ENCODE data around the gene EDARADD.
"Not testable (repeated sequence)": the region's sequence is repeated elsewhere in the genome, so short reads cannot be mapped to it uniquely, and the experiment has no call there.

The EDARADD gene

DNA sequence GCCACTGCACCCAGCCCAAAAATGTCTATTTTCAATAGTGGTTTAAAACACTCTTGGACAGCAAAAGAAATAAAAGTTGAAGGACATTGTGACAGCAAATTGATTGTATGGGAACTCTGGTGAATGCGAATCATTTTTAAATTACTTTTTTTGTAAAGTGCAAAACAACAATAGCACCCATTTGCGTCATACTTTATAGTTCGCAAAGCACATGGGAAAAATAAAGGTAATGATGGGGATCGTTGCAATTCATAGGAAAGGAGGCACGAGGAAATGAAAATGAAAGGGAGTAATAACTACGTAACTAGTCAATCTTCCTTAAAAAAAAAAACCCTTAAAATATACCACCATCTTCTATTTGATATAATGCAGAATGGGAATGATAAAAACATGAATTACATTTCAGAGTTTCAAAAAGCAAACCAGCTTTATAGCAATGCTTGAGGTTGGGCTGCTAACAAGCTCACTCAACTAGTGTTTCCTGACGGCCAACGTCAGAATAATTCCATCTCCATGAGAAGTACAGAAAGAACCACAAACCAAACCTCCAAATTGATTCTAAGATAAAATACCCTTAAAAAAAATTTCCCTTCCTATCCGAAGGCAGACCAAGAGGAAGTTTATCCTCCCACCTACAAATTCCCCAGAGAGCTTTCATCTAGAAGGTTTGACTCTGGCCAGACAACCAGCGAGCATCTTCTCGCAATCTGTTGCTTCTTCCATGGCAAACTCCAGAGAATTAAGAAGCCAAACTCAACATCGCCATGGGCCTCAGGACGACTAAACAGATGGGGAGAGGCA lies at the start of gene EDARADD:
EDARADD (plus strand) TSS at position 606 of the 801 bp plus-strand sequence; CDS start at position 765, 159 bp downstream.
- no peak for DNase-seq (ENCODE audit: low spot score)

DNA sequence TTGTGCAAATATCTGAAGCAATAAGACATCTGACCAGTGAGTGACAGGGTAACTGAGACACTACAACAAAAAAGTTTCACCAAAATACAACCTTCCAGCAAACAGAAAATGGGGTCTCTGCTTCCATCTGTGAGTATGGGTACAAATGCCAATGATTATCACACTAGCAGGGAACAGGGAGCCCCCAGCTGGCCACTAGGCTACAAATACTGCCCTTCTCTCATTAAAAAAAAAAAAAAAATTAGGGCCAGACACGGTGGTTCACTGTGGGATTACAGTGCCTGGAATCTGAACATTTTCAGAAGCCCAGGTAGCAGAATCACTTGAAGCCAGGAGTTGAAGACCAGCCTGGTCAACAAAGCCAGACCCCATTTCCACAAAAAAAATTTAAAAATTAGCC lies 48.4 kb upstream of the EDARADD start:
- DNase-seq (ENCODE audit: low spot score), result no peak

DNA sequence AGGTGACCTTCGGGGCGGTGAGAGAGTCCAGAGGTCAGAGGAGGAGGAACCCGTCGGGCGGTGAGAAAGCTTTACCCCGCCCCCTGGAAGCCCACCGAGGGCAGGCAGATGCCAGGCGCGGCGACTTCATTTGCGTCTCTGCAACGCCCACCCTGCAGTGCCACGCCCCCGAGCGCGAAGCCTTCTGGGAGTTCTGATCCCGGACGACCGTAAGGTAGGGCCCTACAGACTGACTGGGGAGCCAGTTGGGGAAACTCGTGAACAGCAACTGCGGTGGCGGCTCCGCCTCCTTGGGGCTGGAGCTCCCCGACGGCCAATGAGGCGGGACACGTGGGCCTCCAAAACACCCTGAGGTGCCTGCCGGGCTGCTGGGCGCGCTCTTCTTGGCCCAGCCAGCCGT lies 46.0 kb upstream of the EDARADD start:
- DNase-seq (ENCODE audit: low spot score), result no peak

DNA sequence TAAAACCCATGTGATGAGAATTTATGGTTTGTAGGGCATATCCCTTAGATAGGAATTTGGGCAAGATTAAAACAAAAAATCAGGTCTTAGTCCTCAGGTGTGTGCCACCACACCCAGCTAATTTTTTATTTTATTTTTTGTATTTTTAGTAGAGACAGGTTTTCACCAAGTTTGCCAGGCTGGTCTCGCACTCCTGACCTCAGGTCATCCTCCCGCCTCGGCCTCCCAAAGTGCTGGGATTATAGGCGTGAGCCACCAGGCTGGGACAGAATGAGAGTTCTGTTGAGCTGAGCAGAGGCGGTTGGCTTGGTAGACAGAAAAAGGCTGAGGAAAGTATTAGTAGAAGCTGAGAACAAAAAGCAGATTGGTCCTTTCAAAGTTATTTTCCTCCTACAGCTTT lies 43.8 kb upstream of the EDARADD start:
- no peak for DNase-seq (ENCODE audit: low spot score)

DNA sequence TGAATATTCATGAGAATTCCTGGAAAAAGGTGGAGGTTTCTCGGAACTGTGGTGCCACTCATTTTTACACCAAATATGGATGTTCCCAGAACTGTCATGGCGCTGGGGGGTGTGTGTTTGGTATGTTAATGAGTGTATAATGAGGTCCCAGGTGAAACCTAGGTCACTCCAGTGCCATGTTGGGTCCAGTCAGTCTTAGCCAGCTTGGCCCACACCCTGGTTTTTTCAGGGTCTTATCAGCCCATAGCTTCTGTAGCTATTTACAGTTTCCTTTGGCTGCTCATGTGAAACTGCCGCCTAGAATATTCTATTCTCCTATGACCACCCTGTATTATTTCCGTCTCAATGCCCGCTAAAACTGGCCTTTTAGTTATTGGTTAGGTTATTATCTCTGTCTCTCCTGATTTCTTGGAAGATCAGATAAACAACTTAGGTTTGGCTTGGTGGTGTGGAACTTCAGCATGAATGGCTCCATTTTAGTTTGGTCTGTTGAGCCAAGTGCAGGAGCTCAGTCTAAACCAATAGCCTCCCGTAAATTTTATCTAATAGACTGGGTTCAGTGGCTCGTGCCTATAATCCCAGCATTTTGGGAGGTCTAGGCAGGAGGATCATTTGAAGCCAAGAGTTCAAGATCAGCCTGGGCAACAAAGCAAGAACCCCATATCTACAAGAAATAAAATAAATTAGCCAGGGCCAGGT lies 42.1 kb upstream of the EDARADD start:
- DNase-seq (ENCODE audit: low spot score), result no peak

DNA sequence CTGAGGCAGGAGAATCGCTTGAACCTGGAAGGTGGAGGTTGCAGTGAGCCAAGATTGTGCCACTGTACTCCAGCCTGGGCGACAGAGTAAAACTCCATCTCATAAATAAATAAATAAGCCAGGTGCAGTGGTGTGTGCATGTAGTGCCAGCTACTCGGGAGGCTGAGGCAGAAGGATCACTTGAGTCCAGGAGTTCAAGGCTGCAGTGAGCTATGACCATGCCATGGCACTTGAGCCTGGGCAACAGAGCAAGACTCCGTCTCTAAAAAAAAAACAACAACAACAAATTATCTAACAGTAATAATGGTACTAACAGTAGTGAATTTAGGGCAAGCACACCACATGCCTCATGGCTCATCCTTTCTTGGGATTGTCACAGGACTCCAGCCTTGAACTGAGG lies 41.3 kb upstream of the EDARADD start:
- DNase-seq (ENCODE audit: low spot score), result not testable (repeated sequence)

DNA sequence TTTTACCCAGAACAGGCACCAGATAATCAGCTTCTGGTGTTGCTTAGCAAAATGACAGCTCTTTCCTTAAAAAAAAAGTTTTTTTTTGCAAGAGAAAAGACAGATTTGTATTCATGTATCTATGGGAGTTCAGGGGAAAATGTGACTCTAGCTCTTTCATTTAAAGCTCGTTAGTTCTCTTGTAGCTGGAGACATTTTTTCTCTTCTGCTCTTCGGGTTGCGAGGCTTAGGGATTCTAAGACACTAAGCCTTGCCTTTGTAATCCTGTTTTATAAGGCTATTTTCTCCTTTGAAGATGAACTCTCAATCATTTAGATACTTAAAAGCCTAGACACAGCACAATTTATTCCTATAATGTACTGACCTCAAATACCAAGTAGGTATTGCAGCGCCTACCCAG lies 40.3 kb upstream of the EDARADD start:
- DNase-seq (ENCODE audit: low spot score), result no peak

DNA sequence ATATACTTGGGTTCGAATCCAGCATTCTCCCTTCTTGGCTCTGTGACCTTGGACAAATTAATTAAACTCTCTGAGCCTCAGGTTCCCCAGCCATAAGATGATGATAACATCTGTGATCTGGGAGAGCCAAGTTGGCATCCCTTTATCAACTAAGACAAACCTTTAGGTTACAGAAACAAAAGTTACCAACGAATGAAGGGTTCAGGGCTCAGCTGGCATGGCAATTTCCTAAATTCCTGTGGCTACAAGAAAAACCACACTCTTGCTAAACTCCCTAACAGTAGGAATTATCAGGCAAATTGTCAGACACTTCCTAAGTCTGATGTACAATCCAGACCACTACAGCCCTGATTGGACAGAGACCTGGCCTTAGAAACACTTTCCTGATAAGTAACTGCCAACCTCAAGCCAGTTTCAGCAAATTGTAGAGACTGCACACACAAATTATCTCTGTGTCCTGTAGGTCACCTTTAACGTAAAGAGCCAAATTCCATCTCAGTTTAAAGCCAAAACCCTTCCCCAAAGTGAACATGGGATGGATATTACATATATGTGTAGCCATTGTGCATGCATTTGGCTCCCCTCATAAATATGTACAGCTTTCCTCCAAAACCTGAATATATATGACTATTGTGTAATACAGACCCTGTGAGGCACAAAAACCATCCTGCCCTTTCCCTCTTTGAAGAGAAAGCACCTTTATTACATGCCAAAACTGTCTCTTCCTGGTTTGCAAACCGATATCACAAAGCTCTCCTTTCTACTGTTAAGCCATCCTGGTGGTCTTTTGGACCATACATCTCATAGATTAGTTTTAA lies 39.5 kb upstream of the EDARADD start:
- DNase-seq (ENCODE audit: low spot score), result no peak

DNA sequence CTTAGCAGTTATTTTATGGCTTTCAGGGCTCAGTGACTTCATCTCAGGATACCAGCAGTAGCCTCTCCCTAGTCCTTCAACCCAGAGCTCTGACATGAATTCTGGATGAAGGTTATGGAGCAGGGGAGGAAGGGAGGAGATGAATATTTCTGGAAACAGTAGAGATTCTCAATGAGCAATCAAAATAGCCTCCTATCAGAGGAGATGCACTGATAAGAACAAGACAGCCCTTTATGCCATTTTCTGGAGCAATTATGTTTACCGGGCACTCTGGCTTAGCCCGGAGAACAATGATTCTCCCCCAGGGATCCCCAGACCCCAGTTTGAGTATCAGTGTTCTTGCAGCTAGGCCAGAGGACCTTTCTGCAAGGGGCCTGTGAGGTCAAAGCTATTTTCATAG lies 37.9 kb upstream of the EDARADD start:
- no peak for DNase-seq (ENCODE audit: low spot score)

DNA sequence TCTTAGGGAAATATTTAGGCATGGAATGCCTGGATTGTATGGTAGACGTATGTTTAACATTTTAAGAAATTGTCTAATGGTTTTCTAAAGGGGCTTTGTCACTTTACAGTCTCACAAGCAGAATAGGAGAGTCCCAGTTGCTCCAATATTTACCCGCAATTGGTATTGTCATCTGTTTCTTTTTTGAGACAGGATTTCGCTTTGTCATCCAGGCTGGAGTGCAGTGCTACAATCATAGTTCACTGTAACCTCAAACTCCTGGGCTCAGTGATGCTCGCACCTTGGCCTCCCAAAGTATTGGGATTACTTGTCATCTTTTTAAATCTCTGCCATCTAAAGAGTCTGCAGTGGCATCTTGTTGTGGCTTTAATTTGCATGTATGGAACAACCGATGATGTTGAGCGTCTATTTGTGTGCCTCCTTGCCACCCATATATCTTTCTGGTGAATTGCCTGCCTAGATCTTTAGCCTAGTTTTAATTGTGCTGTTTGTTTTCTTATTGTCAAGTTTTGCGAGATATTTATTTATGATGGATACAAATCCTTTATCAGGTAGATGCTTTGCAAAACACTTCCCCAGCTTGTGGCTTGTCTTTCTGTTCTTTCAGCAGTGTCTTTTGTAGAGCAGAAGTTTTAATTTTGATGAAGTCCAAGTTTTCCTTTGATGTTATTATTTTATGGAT lies 32.0 kb upstream of the EDARADD start:
- no peak for DNase-seq (ENCODE audit: low spot score)

DNA sequence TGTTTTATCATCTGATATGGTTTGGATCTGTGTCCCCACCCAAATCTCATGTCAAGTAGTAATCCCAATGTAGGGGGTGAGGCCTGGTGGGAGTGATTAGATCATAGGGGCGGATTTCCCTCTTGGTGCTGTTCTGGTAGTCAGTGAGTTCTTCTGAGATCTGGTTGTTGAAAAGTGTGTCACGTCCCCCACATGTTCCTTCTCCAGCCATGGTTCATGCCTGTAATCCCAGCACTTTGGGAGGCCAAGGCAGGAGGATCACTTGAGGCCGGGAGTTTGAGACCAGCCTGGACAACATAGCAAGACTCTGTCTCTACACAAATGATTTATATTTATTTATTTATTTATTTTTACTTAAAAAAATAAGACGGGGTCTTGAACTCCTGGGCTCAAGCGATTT lies 30.8 kb upstream of the EDARADD start:
- no peak for DNase-seq (ENCODE audit: low spot score)

DNA sequence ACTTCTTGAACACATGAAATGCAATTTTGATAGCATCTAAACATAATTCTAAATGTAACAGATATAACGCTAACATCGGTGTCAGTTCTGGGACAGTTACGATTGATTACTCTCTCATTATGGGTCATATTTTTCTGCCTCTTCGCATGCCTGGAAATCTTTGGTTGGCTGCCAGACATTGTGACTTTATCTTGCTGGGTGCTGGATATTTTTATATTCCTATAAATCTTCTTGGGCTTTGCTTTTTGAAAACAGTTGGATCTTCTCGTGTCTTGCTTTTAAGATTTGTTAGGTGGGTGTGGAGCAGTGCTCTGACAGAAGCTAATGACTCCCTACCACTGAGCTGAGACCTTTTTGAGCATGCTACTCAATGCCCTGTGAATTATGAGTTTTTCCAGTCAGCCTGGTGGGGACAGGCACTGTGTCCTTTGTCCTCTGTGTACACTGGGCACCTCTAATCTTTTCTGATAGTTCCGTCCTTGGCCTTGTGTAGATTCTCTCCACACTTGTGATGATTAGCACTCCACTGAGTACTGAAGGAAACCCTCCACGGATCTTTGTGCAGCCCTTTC lies 28.0 kb upstream of the EDARADD start:
- DNase-seq (ENCODE audit: low spot score), result no peak

DNA sequence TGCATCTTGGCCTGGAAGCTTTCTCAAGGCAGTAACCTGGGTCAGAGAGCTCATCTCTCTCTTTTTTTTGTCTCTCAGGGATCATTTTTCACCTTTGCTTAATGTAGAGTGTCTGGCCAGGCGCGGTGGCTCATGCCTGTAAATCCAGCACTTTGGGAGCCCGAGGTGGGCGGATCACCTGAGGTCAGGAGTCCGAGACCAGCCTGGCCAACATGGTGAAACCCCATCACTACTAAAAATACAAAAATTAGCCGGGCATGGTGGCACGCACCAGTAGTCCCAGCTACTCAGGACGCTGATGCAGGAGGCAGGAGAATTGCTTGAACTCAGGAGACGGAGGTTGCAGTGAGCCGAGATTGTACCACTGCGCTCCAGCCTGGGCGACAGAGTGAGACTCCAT lies 27.4 kb upstream of the EDARADD start:
- DNase-seq (ENCODE audit: low spot score), result not testable (repeated sequence)

DNA sequence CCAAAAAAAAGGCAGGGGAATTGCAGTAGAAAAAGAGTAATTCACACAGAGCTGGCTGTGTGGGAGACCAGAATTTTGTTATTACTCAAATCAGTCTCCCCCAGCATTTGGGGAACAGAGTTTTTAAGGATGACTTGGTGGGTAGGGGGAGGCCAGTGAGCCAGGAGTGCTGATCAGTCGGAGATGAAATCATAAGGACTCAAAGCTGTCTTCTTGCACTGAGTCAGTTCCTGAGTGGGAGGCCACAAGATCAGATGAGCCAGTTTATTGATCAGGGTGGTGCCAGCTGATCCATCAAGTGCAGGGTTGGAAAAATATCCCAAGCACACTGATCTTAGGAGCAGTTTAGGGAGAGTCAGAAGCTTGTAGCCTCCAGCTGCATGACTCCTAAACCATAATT lies 23.7 kb upstream of the EDARADD start:
- no peak for DNase-seq (ENCODE audit: low spot score)

DNA sequence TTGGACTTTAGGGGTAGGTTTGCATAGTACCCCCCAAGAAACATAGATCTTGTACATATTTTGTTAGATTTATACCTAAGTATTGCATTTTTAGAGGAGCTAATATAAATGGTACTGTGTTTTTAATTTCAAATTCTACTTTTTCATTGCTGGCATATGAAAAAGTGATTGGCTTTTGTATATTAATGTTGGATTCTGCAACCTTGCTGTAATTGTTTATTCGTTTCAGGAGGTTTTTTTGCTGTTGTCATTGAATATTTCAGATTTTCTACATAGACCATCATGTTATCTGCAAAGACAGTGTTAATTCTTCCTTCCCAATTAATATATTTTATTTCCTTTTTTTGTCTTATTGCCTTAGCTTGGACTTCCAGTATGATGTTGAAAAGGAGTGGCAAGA lies 23.0 kb upstream of the EDARADD start:
- DNase-seq (ENCODE audit: low spot score), result no peak

DNA sequence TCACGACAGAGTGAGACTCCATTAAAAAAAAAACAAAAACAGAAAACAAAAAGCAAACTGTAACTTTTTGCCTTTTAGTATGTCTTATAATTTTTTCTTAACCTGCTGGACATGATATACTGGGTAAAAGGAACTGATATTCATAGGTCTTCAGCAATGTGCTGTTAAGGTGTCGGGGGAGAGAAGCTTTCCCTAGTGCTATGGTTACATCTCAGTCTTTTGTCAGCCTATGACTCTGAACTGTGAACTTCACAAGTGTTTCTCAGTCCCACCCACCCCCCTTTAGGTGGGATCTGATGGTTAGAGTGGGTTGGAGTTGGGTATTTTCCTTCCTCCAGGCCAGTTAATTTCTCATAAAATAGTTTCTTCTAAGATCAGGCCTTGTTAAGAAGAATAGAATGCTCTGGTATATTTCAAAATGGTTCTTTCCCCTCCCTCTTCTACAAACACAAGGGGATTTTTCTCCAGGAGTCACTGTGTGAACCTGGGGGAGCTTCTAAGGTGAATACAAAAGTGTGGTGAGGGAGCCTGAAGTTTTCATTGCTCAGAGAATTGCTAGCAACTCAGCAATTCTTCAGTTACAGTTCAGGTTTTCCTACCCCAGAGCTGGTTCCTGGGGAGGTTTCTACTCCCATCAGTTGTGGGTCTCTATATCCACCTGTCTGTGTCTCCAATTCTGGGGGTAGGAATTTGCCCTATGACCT lies 16.1 kb upstream of the EDARADD start:
- DNase-seq (ENCODE audit: low spot score), result no peak

DNA sequence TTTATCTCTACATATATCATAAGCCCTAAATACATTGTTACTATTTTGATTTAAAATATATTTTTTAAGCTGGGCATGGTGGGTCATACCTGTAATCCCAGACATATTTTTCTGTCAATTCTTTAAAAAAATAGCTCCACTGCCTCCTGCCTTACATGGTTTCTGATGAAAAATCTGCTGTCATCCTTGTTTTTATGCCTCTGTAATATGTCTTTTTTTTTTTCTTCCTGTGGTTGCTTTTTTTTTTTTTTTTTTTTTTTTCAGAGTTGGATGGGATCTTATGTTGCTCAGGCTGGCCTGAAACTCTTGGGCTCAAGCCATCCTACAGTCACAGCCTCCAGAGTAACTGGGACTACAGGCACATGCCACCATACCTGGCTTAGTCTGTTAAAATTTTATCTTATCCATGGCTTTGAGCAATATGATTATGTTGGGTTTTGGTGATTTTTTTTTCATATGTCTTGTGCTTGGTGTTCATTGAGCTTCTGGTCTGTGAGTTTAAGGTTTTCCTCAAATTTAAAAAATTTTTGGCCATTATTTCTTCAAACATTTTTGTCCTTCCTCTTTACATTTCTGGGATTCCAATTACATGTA lies 12.4 kb upstream of the EDARADD start:
- no peak for DNase-seq (ENCODE audit: low spot score)

DNA sequence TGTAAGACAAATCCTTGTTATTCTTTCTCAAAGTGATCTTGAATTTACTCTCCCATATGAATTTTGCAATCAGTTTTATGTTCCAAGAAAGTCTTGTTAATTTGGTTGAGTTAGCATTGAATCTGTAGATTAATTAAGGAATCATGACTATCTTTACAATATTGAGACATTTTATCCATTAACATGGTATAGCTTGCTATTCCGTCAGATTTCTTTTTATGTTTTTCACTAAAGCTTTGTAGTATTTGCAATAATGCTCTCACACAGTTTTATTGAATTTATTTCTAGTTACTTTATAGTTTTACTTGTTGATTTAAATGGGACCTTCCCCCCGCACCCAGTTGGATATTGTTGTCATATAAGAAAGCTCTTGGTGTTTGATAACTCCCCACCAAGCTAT lies 5.8 kb upstream of the EDARADD start:
- no peak for DNase-seq (ENCODE audit: low spot score)

DNA sequence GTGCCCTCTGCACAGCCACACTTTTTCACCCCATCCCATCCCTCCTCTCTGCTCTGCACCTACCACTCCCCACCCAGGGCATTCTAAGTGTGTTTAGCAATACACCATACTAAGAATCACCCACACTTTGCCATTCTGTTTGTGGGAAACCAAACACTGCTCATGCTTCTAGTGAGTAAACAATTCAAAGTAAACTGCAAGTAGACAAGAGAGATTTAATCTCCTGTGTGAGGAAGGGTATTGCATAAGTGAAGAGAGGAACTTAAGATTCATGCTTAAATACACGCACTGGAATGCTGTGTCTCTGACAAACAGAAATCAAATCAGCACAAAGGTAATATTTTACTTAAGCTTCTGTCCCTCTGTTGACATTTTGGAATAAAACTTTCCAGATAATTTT lies 4.8 kb upstream of the EDARADD start:
- DNase-seq (ENCODE audit: low spot score), result no peak

DNA sequence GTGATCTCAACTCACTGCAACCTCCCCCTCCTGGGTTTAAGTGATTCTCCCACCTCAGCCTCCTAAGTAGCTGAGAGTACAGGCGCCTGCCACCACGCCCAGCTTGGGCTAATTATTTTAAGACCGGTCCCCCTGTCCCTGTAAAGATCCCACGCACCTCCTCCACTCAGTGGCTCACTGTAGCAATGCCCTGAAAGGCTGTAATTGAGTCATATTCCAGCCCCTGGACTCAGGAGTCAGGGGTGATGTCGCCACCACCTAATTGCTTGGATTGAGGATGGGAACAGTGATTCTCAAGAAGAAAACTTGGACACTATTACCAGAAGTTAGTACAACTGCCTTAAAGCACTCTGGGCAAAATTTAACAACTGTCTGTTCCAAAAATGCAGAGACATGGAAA lies 3.1 kb upstream of the EDARADD start:
- DNase-seq (ENCODE audit: low spot score), result no peak

DNA sequence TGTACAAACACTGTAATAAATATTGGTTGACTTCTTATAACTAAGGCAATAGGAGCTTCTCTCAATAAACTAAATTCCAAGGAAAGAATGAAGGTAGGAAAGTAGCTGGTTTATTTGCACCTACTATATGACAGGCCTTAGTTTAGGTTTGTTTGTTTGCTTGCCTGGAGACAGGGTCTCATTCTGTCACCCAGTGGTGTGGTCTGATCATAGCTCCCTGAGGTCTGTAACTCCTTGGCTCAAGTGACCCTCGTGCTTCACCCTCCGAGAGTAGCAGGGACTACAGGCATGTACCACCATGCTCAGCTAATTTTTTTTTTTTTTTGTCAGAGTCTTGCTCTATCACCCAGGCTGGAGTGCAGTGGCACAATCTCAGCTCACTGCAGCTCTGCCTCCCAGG lies 1.9 kb upstream of the EDARADD start:
- DNase-seq (ENCODE audit: low spot score), result no peak
